ENCODE data around the gene EN1.

- TF ChIP-seq POLR2A (IDR thresholded peaks at IDR 0.05) (no peak), CTCF (IDR thresholded peaks at IDR 0.05) (no peak)
Measured at GRCh38 chr2:118849226-118850167, 2.0 kb upstream of the EN1 start.

All from testis (tissue), 2 donors.